HG03139 (cell line): ENCODE results near the gene LCA5L.
"Not testable (repeated sequence)": the region's sequence is repeated elsewhere in the genome, so short reads cannot be mapped to it uniquely, and the experiment has no call there.

Experiments
- ATAC-seq: cut with Tn5 transposase; IDR thresholded peaks from one replicate; pipeline ENCODE4 v1.9.1; 2021; ENCODE audit not compliant: unreplicated experiment

The LCA5L gene

DNA sequence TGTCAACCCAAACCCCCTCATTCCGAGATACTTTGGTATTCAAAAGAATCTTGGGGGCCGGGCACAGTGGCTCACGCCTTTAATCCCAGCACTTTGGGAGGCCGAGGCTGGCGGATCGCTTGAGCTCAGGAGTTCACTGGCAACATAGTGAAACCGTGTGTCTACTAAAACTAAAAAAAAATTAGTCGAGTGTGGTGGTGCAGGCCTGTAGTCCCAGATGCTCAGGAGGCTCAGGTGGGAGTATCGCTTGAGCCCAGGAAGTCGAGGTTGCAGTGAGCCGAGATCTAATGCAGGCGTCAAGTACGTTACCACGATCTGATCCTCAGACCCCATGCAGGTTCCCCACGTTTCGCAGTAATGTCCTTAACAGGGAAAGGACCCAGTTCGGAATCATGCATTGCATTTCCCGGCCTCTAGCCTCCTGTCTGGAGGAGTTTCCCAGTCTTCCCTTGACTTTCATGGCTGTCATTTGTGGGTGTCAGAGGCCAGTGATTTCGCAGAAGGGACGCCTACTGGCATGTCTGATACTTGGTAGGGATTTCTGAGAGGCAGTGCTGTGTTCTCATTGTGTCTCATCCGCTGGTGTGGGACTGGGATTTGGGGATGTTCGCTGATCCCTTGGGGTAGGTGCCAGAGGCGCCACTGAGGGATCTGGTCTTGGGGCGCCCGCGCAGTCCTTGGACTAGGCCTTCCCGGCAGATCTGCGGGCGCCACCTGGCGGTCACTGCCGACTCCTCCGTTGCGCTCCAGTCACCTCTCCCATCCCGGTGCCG lies 57.4 kb downstream of the LCA5L start:
- ATAC-seq: peak; percentile 82

DNA sequence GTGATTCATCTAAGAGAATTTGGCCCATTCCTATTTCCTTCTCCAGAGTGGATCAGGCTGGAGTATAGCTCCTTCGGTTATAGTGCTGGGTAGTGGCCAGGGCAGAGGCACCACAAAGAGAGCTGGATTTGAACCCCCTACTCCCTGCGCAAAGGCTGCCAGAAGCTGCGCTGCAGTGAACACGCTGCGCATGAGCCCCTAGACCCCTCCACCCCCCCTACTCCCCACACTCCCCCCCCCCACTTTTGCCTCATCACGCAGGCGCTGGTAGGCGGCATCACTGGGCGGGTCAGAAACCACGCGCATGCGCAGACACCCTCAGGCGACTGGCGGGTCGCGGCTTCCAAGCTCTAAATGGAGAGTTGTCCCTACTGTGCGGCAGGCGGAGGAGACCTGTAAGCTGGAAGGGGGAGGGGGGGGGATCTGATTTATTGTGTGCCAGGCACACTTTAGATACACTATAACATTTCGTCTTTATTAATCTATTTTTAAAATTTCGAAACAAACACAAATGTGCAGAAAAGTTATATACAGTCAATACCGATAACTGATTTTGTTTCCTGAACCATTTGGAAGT lies 58.0 kb downstream of the LCA5L start:
- no peak for ATAC-seq

DNA sequence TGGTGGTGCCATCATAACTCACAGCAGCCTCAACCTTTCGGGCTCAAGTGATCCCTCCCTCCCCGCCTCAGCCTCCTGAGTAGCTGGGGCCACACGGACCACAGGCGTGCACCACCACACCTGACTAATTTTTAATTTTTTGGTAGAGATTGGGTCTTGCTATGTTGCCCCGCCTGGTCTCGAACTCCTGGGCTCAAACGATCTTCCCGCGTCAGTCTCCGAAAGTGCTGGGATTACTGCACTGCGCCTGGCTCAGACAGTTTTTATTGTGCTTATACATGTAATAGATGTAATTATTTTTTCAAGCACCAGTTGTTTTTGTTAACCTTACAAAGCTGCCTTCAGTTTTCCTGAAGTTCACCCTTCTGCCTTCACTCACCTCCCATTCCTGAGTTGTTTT lies 58.7 kb downstream of the LCA5L start:
- ATAC-seq: no peak

DNA sequence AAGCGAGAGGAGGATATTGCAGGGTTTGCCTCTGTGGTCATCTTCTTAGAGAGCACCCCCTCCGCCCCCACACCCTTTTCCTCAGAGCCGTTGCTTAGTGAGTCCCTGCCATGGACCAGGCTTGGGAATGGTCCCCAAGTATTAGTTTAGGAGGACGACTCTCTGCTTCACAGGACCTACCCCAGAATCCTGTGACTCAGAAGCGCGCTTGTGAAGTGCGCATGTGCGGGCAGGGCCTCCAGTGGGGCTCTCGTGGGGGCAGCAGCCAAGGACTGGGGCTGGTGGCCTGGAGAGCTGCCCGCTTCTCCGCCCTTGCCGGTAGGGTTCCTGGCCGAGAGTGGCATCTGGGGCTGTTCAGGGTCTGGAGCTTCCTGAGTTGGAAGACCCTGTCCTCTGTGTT lies 59.4 kb downstream of the LCA5L start:
- ATAC-seq: no peak

DNA sequence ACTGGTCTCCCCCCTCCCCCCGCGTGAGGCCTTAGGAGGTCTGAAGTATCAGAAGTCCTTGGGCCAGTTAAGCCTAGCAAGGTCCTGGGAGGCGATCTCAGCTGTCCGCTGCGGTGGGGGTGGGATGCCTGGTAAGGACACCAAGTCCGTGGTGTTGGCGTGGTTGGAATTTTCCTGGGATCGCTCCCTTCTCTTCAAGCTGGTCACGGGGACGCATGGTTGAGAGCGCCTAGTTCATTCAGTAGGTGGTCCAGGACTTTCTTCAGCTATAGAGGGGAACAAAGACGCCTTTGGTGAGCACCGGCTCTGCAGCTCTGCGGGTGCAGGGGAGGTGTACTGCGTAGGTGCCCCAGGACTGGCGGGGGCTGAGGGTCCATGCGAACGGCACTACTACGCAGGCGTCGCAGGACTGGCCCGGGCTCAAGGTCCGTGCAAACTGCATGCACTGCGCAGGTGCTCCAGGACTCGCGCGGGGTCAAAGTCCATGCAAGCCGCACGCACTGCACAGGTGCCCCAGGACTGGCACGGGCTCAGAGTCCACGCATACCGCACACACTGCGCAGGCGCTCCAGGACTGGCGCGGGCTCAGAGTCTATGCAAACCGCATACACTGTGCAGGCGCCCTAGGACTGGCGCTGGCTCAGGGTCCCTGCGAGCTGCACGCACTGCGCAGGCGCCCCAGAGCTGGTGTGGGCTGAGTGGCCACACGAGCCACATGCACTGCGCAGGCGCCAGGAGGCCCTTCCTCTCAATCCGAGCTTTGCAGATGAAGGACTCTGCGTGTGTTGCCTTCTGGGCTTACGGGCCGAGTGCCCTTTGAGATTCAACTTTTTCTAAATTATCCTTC lies 60.1 kb downstream of the LCA5L start:
- no peak for ATAC-seq

DNA sequence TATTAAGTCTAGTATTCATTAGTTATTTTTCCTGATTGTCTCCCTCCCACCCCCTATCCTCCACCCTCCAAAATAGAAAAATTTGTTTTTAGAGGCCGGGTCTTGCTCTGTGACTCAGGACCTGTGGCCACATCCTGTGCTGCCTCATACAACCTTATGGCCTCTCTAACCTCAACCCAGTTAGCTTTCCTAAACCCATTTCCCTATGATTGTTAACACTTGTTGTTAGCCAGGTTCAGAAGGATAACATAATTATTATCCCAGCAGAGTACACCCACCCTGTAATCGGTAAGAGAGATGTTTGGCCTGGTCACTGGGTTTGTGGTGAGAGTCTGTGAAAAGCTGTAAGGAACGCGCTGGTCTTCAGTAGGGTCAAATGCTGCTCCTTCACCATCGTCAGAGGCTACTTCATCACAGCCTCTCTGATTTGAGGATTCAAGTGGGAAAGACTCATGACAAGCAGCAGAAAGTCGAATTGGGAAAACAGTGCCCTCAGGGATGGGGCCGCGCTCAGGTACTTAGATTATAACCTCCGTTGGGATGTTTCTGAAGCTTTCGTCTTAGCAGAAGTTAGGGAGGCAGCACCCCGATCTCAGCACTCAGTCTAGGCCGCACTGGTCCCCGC lies 60.8 kb downstream of the LCA5L start:
- no peak for ATAC-seq

DNA sequence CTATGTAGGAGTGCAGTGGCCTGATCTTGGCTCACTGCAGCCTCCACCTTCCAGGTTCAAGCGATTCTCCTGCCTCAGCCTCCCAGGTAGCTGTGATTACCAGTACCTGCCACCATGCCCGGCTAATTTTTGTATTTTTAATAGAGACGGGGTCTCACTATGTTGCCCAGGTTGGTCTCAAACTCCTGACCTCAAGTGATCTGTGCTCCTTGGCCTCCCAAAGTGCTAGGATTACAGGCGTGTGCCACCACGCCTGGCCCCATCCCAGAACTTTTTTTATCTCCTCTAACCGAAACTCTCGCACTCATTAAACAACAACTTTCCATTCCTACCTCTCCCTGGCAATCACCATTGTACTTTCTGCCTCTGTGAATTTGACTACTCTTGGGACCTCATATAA lies 63.5 kb downstream of the LCA5L start:
- ATAC-seq: not testable (repeated sequence)

DNA sequence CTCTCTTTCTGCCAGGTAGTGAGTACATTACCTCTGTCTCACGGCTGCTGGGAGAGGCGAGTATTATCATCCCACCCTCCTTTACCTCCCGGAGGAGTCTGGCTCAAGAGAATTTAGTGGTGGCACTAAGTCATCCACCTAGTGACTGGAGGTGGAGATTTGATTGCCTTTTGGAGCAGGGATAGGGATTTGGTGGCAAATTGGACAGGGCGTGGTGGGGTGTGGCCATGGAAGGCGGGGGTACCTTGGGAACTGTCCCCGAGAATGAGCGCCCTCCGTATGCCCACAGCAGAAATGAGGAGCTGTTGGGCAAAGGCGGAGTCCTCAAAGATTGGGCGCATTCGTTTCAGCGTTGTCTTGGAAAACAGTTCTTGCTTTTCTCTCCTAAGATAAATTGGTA lies 64.6 kb downstream of the LCA5L start:
- ATAC-seq: peak; percentile 3

DNA sequence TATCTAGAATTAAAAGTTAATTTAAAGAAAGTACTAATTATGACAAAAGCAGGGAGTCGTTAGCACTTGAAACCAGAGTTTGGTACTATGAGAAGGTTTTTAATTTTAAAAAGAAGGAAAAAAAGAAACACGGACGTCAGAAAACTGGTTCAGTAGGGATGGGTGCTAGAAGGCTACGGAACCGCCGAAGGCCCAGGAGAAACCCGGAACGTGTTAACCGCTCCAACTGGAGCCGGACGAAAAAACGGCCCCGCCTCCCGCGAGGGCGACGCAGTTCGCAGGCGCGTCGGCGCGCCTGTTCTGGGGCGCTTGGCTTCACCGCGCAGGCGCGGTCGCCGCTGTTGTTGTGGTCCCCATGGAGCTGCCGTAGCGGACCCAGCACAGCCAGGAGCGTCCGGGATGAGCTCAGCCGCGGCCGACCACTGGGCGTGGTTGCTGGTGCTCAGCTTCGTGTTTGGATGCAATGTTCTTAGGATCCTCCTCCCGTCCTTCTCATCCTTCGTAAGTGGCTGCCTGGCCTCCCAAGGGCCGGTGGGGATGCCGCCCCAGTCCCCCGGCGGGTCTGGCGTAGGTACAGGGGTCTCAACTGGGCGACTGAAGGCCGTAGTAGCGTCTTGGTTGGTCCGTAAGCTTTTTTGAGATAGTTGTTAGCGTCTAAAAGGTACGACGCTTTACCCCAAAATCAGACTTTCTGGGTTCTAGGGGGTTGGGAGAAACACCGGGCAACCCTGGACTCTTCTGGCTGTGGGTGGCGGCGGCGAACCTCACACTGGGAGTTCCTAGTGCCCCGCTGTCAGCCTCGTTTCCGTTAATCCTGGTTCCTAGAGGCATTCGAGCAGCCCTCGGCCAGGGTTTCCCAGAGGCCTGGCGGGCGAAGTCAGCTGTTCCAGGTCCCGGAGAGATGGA lies 65.3 kb downstream of the LCA5L start:
- peak; percentile 94 for ATAC-seq

DNA sequence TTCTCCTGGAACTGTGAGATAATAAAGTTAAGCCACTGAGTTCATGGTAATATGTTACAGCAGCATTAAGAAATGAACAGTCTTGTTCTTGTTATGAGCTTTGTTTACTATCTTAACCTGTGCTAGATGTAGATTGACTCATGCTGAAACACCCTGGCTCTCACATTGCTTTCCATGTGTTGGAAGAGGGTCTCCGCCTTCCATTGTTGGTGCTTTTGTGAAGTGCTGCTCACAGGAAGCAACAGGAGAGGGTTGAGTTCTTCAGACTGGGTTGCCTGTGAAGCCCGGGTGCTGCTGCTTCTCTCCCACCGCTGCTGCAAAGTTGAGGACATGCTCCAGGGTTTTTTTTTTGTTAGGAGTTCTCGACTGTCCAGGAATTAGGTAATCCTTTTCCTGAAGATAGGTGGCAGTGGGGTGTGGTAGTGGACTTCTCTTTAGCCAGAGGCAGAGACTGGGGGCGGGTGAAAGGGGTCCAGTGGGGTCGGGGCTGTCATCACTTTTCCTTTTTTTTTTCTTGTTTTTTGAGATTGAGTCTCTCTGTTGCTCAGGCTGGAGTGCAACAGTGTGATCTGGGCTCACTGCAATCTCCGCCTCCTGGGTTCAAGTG lies 68.0 kb downstream of the LCA5L start:
- no peak for ATAC-seq

DNA sequence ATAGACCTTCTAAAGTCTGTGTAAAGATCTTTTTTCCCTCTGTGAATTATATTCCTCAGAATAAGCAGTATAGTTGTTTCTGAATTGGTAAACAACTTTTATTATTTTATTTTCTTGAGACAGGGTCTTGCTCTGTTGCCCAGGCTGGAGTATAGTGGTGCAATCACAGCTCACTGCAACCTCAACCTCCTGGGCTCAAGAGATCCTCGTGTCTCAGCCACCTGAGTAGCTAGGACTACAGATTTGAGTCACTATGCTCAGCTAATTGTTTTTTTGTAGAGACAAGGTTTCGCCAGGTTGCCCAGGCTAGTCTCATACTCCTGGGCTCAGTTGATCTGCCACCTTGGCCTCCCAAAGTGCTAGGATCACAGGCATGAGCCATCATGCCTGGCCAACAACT lies 70.1 kb downstream of the LCA5L start:
- ATAC-seq: no peak

DNA sequence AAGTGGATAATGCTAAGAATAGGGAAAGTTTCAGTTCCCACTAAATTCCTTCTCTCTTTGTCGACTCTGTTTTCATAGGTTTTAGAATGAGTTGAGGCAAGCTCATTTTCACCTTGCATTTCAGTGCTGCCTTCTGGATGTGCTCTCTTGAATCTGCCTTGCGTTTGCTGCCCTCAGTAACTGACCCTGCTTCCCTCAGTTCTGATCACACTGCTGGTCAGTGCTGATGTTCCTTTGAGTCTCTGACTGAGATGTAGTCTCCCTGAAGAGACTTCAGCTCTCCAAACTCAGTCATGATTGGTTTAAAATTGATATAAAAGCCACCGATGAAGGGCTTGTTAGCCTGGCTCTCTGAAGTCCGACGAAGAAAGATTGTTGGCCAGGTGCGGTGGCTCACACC lies 71.5 kb downstream of the LCA5L start:
- ATAC-seq: no peak

DNA sequence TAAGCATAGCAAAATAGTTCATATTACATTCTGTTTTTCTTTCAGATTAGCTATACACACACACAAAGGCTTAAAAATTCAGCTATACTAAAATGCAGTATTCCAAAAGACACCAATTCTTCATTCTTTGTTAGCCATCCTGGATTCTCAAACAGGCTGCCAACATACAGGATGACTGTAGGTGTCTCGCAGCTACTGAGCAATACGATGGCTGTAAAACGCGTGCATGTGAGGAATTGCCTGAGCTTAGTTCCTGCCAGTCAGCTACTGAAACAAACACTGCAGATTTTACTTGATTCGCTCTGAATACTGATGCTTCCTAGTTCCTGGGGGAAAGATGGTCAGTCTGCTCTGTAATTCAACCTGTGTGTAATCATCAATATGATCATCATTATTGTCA lies 71.9 kb downstream of the LCA5L start:
- ATAC-seq: no peak

DNA sequence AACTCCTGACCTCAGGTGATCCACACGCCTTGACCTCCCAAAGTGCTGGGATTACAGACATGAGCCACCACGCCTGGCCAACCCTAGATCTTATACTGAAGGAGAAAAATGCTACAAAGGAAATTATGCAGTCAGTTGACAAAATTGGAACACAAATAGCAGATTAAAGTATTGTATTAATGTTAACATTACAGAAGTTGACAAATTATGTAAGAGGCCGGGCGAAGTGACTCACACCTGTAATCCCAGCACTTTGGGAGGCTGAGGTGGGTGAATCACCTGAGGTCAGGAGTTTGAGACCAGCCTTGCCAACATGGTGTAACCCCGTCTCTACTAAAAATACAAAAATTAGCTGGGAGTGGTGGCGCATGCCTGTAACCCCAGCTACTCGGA lies 75.7 kb downstream of the LCA5L start:
- ATAC-seq: not testable (repeated sequence)

DNA sequence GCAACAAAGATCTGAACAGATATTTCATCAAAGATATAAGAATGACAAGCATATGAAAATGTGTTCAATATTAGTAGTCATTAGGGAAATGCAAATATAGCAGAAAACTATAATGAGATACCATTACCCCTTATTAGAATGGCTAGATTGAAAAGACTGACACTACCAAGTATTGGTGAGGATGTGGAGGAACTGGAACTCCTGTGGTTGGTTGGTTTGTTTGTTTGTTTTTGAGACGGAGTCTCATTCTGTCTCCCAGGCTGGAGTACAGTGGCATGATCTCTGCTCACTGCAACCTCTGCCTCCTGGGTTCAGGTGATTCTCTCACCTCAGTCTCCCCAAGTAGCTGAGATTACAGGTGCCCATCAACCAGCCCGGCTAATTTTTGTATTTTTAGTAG lies 77.8 kb downstream of the LCA5L start:
- no peak for ATAC-seq

DNA sequence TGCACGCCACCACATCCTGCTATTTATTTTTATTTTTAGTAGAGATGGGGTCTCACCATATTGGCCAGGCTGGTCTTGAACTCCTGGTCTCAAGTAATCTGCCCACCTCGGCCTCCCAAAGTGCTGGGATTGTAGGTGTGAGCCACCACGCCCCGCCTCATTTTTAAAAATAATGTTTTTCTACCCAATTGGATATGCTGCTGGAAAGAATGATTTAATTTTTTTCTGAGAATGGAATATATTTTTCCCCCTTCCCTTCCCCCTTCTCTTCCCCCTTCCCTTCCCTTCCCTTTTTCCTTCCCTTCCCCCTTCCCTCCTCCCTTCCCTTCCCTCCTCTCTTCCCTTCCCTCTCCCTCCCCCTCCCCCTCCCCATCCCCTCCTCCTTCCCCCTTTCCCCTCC lies 79.0 kb downstream of the LCA5L start:
- ATAC-seq: no peak

DNA sequence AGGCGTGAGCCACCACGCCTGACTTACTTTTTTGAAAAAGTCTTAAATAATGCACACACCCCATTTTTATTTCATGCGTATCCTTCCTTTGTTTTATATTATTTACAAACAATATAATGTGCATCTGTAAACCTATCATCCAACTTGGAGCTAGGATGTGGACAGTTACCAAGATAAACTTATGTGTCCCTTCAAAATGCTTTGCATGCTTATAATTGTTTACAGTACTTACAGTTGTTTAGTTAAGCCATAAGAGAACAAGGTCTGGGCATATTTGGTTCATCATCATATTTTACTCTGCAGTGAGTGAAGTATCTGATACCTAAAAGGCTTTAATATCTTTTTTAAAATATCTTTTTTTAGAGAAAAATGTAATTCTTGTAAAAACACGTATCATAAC lies 80.6 kb downstream of the LCA5L start:
- ATAC-seq: no peak

DNA sequence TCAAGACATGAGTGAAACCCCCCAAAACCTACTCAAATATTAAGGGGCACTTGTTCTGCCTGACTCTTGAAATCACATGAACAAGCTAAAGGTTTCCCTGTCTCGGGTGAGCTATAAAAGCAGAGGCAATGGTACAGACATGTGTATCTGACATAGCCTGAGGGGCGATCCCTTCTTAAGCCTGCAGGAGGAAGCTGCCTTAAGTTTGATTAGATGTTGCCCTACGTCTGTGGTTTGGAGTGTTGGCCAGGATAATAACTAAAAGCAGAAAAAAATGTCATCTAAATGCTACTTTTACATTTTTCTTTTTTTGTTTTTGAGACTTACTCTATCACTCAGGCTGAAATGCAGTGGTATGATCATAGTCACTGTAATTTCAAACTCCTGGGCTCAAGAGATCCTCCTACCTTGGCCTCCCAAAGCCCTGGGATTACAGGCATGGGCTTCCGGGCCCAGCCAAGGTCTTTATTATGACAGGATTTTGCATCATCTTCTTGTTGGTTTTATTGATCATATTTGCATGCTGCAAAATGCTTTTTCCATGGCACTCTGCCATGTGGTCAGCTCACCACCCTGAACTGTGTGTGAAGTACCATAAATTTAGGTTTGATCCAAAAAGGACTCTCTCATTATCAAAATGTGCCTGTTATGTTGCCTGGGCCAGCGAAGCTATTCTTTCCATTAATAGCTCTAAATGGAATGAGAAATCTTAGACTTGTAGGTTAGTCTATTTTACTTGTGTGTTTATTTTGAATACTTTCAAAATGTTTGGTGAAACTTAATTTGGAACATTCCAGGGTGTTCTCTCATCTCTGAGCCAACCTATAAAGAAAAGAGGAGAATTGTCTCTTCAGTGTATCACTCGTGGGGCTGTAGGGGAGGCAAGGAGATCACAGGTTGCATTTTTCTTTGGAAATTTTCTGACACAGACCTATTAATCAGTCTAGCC lies 81.7 kb downstream of the LCA5L start:
- no peak for ATAC-seq

DNA sequence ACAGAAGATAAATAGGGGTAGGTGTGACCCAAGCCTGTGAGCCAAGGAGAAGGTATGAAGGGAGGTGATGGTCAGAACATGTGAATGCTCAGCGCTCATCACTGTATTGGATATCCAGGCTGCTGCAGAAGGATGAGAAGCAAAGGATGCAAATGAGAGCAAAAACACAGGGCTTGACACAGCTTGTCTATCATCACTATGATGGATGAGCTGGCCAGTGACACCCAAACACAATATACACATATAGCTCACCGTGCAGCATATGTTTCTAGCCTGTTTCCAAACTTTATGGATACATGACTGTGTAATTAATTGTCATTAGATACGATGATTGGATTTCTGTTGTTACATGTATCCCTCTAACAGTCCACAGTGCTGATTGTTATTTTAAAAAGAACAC lies 82.8 kb downstream of the LCA5L start:
- ATAC-seq: no peak
